ENCODE data around the gene SULT1B1.

Gene SULT1B1

GRCh38 chr4:69735119-69735518 lies 25.3 kb downstream of the SULT1B1 start:
- no peak for DNase-seq (ENCODE audit: low read depth)
- H3K4me3 ChIP-seq (ENCODE audit: low read depth, low read length) = no peak overlapping the region
- TF ChIP-seq, protein P1, sequence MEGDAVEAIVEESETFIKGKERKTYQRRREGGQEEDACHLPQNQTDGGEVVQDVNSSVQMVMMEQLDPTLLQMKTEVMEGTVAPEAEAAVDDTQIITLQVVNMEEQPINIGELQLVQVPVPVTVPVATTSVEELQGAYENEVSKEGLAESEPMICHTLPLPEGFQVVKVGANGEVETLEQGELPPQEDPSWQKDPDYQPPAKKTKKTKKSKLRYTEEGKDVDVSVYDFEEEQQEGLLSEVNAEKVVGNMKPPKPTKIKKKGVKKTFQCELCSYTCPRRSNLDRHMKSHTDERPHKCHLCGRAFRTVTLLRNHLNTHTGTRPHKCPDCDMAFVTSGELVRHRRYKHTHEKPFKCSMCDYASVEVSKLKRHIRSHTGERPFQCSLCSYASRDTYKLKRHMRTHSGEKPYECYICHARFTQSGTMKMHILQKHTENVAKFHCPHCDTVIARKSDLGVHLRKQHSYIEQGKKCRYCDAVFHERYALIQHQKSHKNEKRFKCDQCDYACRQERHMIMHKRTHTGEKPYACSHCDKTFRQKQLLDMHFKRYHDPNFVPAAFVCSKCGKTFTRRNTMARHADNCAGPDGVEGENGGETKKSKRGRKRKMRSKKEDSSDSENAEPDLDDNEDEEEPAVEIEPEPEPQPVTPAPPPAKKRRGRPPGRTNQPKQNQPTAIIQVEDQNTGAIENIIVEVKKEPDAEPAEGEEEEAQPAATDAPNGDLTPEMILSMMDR (IDR thresholded peaks at IDR 0.05; ENCODE audit: low read depth, low read length, missing control alignments) = no peak

- no peak for DNase-seq (ENCODE audit: low read depth)
- TF ChIP-seq, protein P1 (IDR thresholded peaks at IDR 0.05; ENCODE audit: low read depth, low read length, missing control alignments) = no peak
Measured at GRCh38 chr4:69731847-69732246, 28.6 kb downstream of the SULT1B1 start.

GRCh38 chr4:69731241-69731640 lies 29.2 kb downstream of the SULT1B1 start:
- DNase-seq (ENCODE audit: low read depth) = no peak
- TF ChIP-seq, protein P1 (IDR thresholded peaks at IDR 0.05; ENCODE audit: low read depth, low read length, missing control alignments) = no peak
- H3K4me3 ChIP-seq (ENCODE audit: low read depth, low read length) = no peak overlapping the region

More at GRCh38 chr4:69731847-69732246, 28.6 kb downstream of the SULT1B1 start:
- H3K4me3 ChIP-seq (ENCODE audit: low read depth, low read length) = no peak overlapping the region

- TF ChIP-seq, protein P1 (IDR thresholded peaks at IDR 0.05; ENCODE audit: low read depth, low read length, missing control alignments) = no peak
- DNase-seq (ENCODE audit: low read depth) = no peak
- no peak overlapping the region for H3K4me3 ChIP-seq (ENCODE audit: low read depth, low read length)
Measured at GRCh38 chr4:69730002-69730401, 30.4 kb downstream of the SULT1B1 start.

GRCh38 chr4:69727926-69728325 lies 32.5 kb downstream of the SULT1B1 start:
- no peak for DNase-seq (ENCODE audit: low read depth)
- TF ChIP-seq, protein P1 (IDR thresholded peaks at IDR 0.05; ENCODE audit: low read depth, low read length, missing control alignments) = no peak
- no peak overlapping the region for H3K4me3 ChIP-seq (ENCODE audit: low read depth, low read length)

GRCh38 chr4:69727426-69727825 lies 33.0 kb downstream of the SULT1B1 start:
- H3K4me3 ChIP-seq (ENCODE audit: low read depth, low read length) = no peak overlapping the region
- TF ChIP-seq, protein P1 (IDR thresholded peaks at IDR 0.05; ENCODE audit: low read depth, low read length, missing control alignments) = no peak
- DNase-seq (ENCODE audit: low read depth) = no peak

- no peak for DNase-seq (ENCODE audit: low read depth)
- TF ChIP-seq, protein P1 (IDR thresholded peaks at IDR 0.05; ENCODE audit: low read depth, low read length, missing control alignments) = no peak
Measured at GRCh38 chr4:69726971-69727370, 33.4 kb downstream of the SULT1B1 start.

More at GRCh38 chr4:69726971-69727370, 33.4 kb downstream of the SULT1B1 start:
- H3K4me3 ChIP-seq (ENCODE audit: low read depth, low read length) = no peak overlapping the region

Data from GM12864 (cell line).